GM23338 (cell line): Measurements from ENCODE around the gene C19orf47. TPM values are rescaled to one million over a fixed set of nuclear protein-coding genes. Genes with fewer than 3 reads are reported as not detected.

Source experiments
- ATAC-seq: fragments of 200-7000 bp; cut with Tn5 transposase; 3 replicates; pipeline ENCODE4 v1.9.1; 2020
- DNase-seq: peaks from one replicate; pipeline ENCODE4 v3.0.0-alpha.2; 2015; ENCODE audit warnings: low spot score
- H2AFZ ChIP-seq: fragments of 200-600 bp; sonication (generic); 2 replicates; pipeline ENCODE4 v1.8.0; 2016; ENCODE audit warnings: antibody characterized with exemption, mild to moderate bottlenecking, moderate library complexity
- H3F3A ChIP-seq: fragments of 200-600 bp; sonication (generic); replicated peaks from 2 replicates; pipeline ENCODE4 v1.8.0; 2017; ENCODE audit warnings: antibody characterized with exemption, mixed run types, low read depth
- H3K27ac ChIP-seq: fragments of 200-600 bp; sonication (generic); 2 replicates; pipeline ENCODE4 v1.6.1; 2016; ENCODE audit warnings: low read depth
- H3K27me3 ChIP-seq: fragments of 200-600 bp; sonication (generic); 2 replicates; pipeline ENCODE4 v1.8.0; 2016; ENCODE audit warnings: mild to moderate bottlenecking, mixed run types, moderate library complexity; ENCODE audit not compliant: insufficient read depth
- H3K36me3 ChIP-seq: fragments of 200-600 bp; sonication (generic); 2 replicates; pipeline ENCODE4 v1.8.0; 2016; ENCODE audit warnings: mild to moderate bottlenecking; ENCODE audit not compliant: insufficient read depth
- H3K4me1 ChIP-seq: fragments of 200-600 bp; sonication (generic); 2 replicates; pipeline ENCODE4 v1.8.0; 2016; ENCODE audit warnings: mild to moderate bottlenecking, moderate library complexity; ENCODE audit not compliant: insufficient read depth
- H3K4me2 ChIP-seq: fragments of 200-600 bp; sonication (generic); 2 replicates; pipeline ENCODE4 v1.7.1; 2017; ENCODE audit warnings: mixed run types
- H3K4me3 ChIP-seq: fragments of 200-600 bp; sonication (generic); 2 replicates; pipeline ENCODE4 v1.6.1; 2016; ENCODE audit warnings: mixed run types
- H3K79me2 ChIP-seq: fragments of 200-600 bp; sonication (generic); replicated peaks from 2 replicates; pipeline ENCODE4 v1.8.0; 2017; ENCODE audit warnings: mild to moderate bottlenecking; ENCODE audit not compliant: insufficient read depth
- H3K9me2 ChIP-seq: fragments of 200-600 bp; sonication (generic); 2 replicates; pipeline ENCODE4 v1.8.0; 2017; ENCODE audit not compliant: insufficient read depth
- H4K20me1 ChIP-seq: fragments of 200-600 bp; sonication (generic); replicated peaks from 2 replicates; pipeline ENCODE4 v1.8.0; 2017; ENCODE audit warnings: mild to moderate bottlenecking; ENCODE audit not compliant: insufficient read depth
- H3K27ac Mint-ChIP-seq: 2 replicates; pipeline ENCODE4 v1.8.0; 2020; ENCODE audit warnings: inconsistent platforms, mild to moderate bottlenecking, moderate library complexity, mixed read lengths
- H3K27me3 Mint-ChIP-seq: 3 replicates; pipeline ENCODE4 v1.8.0; 2022; ENCODE audit warnings: low read depth, mild to moderate bottlenecking, moderate library complexity, mixed read lengths, inconsistent platforms; ENCODE audit not compliant: insufficient read depth, poor library complexity
- H3K36me3 Mint-ChIP-seq: 3 replicates; pipeline ENCODE4 v1.8.0; 2021; ENCODE audit warnings: low read depth, mild to moderate bottlenecking, inconsistent platforms, moderate library complexity, mixed read lengths
- H3K4me1 Mint-ChIP-seq: 3 replicates; pipeline ENCODE4 v1.8.0; 2020; ENCODE audit warnings: mild to moderate bottlenecking, inconsistent platforms, mixed read lengths
- H3K4me3 Mint-ChIP-seq: 3 replicates; pipeline ENCODE4 v1.8.0; 2021; ENCODE audit warnings: moderate library complexity, mild to moderate bottlenecking, inconsistent platforms, mixed read lengths
- H3K9me3 Mint-ChIP-seq: 3 replicates; pipeline ENCODE4 v1.8.0; 2020; ENCODE audit warnings: moderate library complexity, mild to moderate bottlenecking, inconsistent platforms, mixed read lengths
- CREB1 ChIP-seq: fragments of 250-450 bp; sonication (Bioruptor Pico); IDR thresholded peaks from 2 replicates; pipeline ENCODE4 v1.5.0; 2020; ENCODE audit warnings: low read depth, mild to moderate bottlenecking, moderate library complexity
- NANOG ChIP-seq: IDR thresholded peaks from 2 replicates; pipeline ENCODE4 v1.6.1; 2016; ENCODE audit warnings: antibody characterized with exemption, borderline replicate concordance
- POLR2AphosphoS5 ChIP-seq: IDR thresholded peaks from 2 replicates; pipeline ENCODE4 v1.6.1; 2016; ENCODE audit warnings: antibody characterized with exemption, low read depth
- STAT1 ChIP-seq: IDR thresholded peaks from one replicate; pipeline ENCODE4 v1.6.1; 2016; ENCODE audit warnings: antibody characterized with exemption; ENCODE audit not compliant: unreplicated experiment
- polyA plus RNA-seq: library from polyadenylated mRNA; unstranded; fragments of >200 nt; fragmentation: Nextera tagmentation; extraction: Ambion mirVana; gene quantifications from 2 replicates; pipeline ENCODE4 v1.2.1, GENCODE V29; 2016
- total RNA-seq: library from RNA; depleted of rRNA; stranded (reverse); fragments of >200 nt; shearing (Covaris generic); gene quantifications from 2 replicates; pipeline ENCODE4 v1.2.3, GENCODE V29; 2014
- TF ChIP-seq, protein P1 (sequence below): fragments of 250-450 bp; sonication (Bioruptor Pico); IDR thresholded peaks from 2 replicates; pipeline ENCODE4 v1.5.0; 2020; ENCODE audit warnings: mild to moderate bottlenecking, moderate library complexity
- TF ChIP-seq, protein P2 (sequence below): IDR thresholded peaks from 2 replicates; pipeline ENCODE4 v1.6.1; 2016; ENCODE audit warnings: antibody characterized with exemption
- TF ChIP-seq, protein P3 (sequence below), 2 experiments: fragments of 200-600 bp in 1 of 2; sonication (generic) in 1 of 2; conservative IDR thresholded peaks; 2 replicates each; pipeline versions ENCODE4 v1.5.1 to v1.6.1; 2016 to 2017; ENCODE audit warnings: antibody characterized with exemption in 2 of 2, low read depth in 2 of 2, mild to moderate bottlenecking in 2 of 2, moderate library complexity in 1 of 2

Gene C19orf47
- total and polyA plus RNA-seq, 2 experiments from 2014 or later, result 13.1 to 26.6 TPM

DNA sequence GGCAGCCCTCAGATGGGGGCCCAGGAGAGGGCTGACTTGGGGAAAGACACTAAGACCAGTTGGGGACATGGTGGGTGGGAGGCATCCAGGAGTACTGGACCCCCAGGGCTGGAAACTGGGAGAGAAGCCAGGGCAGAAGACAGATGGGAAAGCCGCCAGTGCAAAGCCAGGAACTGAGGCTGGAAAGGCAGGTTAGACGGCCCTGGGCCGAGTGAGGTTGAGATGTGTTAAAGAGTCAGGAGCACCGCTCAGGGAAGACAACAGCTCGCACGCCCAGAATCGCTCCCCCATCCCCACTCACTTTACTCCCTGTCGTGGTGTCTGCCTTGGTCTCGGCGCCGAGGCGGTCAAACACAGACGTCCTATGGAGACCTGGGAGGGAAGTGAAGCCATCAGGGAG lies 24.5 kb downstream of the C19orf47 start:
- H3K27ac ChIP-seq, result no peak overlapping the region
- no peaks in the 10 kb centered on the region for H3K4me1 ChIP-seq
- no peaks in the 10 kb centered on the region for H3K79me2 ChIP-seq
- H3K9me2 ChIP-seq, result no peaks in the 10 kb centered on the region
- H3K27me3 ChIP-seq, result no peaks in the 10 kb centered on the region
- Mint-ChIP-seq H3K27ac (no peak overlapping the region; the same call in 1 of the 2 replicates), H3K9me3 (peaks cover 2% of the 10 kb centered on the region; the same call in 1 of the 3 replicates), H3K27me3 (peaks cover 8% of the 10 kb centered on the region), H3K36me3 (peaks cover 52% of the 10 kb centered on the region), H3K4me1 (peaks cover under 1% of the 10 kb centered on the region; the same call in 1 of the 3 replicates), H3K4me3 (no peak overlapping the region; the same call in 2 of the 3 replicates)
- DNase-seq (no peak), ATAC-seq (no peak)
- H4K20me1 ChIP-seq, result peaks cover 6% of the 10 kb centered on the region
- H3K36me3 ChIP-seq, result no peaks in the 10 kb centered on the region; the same call in 1 of the 2 replicates
- no peak overlapping the region for H3K4me2 ChIP-seq
- no peak for TF ChIP-seq NANOG
- TF ChIP-seq CREB1 (CRISPR knock-in tag), result no peak
- TF ChIP-seq, protein P1, sequence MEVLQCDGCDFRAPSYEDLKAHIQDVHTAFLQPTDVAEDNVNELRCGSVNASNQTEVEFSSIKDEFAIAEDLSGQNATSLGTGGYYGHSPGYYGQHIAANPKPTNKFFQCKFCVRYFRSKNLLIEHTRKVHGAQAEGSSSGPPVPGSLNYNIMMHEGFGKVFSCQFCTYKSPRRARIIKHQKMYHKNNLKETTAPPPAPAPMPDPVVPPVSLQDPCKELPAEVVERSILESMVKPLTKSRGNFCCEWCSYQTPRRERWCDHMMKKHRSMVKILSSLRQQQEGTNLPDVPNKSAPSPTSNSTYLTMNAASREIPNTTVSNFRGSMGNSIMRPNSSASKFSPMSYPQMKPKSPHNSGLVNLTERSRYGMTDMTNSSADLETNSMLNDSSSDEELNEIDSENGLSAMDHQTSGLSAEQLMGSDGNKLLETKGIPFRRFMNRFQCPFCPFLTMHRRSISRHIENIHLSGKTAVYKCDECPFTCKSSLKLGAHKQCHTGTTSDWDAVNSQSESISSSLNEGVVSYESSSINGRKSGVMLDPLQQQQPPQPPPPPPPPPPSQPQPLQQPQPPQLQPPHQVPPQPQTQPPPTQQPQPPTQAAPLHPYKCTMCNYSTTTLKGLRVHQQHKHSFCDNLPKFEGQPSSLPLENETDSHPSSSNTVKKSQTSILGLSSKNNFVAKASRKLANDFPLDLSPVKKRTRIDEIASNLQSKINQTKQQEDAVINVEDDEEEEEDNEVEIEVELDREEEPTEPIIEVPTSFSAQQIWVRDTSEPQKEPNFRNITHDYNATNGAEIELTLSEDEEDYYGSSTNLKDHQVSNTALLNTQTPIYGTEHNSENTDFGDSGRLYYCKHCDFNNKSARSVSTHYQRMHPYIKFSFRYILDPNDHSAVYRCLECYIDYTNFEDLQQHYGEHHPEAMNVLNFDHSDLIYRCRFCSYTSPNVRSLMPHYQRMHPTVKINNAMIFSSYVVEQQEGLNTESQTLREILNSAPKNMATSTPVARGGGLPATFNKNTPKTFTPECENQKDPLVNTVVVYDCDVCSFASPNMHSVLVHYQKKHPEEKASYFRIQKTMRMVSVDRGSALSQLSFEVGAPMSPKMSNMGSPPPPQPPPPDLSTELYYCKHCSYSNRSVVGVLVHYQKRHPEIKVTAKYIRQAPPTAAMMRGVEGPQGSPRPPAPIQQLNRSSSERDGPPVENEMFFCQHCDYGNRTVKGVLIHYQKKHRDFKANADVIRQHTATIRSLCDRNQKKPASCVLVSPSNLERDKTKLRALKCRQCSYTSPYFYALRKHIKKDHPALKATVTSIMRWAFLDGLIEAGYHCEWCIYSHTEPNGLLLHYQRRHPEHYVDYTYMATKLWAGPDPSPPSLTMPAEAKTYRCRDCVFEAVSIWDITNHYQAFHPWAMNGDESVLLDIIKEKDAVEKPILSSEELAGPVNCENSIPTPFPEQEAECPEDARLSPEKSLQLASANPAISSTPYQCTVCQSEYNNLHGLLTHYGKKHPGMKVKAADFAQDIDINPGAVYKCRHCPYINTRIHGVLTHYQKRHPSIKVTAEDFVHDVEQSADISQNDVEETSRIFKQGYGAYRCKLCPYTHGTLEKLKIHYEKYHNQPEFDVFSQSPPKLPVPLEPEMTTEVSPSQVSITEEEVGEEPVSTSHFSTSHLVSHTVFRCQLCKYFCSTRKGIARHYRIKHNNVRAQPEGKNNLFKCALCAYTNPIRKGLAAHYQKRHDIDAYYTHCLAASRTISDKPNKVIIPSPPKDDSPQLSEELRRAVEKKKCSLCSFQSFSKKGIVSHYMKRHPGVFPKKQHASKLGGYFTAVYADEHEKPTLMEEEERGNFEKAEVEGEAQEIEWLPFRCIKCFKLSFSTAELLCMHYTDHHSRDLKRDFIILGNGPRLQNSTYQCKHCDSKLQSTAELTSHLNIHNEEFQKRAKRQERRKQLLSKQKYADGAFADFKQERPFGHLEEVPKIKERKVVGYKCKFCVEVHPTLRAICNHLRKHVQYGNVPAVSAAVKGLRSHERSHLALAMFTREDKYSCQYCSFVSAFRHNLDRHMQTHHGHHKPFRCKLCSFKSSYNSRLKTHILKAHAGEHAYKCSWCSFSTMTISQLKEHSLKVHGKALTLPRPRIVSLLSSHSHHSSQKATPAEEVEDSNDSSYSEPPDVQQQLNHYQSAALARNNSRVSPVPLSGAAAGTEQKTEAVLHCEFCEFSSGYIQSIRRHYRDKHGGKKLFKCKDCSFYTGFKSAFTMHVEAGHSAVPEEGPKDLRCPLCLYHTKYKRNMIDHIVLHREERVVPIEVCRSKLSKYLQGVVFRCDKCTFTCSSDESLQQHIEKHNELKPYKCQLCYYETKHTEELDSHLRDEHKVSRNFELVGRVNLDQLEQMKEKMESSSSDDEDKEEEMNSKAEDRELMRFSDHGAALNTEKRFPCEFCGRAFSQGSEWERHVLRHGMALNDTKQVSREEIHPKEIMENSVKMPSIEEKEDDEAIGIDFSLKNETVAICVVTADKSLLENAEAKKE, result no peak
- no peak for TF ChIP-seq STAT1
- TF ChIP-seq, protein P2, sequence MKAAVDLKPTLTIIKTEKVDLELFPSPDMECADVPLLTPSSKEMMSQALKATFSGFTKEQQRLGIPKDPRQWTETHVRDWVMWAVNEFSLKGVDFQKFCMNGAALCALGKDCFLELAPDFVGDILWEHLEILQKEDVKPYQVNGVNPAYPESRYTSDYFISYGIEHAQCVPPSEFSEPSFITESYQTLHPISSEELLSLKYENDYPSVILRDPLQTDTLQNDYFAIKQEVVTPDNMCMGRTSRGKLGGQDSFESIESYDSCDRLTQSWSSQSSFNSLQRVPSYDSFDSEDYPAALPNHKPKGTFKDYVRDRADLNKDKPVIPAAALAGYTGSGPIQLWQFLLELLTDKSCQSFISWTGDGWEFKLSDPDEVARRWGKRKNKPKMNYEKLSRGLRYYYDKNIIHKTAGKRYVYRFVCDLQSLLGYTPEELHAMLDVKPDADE, result no peak
- no peak for TF ChIP-seq POLR2AphosphoS5
- TF ChIP-seq, protein P3, sequence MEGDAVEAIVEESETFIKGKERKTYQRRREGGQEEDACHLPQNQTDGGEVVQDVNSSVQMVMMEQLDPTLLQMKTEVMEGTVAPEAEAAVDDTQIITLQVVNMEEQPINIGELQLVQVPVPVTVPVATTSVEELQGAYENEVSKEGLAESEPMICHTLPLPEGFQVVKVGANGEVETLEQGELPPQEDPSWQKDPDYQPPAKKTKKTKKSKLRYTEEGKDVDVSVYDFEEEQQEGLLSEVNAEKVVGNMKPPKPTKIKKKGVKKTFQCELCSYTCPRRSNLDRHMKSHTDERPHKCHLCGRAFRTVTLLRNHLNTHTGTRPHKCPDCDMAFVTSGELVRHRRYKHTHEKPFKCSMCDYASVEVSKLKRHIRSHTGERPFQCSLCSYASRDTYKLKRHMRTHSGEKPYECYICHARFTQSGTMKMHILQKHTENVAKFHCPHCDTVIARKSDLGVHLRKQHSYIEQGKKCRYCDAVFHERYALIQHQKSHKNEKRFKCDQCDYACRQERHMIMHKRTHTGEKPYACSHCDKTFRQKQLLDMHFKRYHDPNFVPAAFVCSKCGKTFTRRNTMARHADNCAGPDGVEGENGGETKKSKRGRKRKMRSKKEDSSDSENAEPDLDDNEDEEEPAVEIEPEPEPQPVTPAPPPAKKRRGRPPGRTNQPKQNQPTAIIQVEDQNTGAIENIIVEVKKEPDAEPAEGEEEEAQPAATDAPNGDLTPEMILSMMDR (conservative IDR thresholded peaks at IDR 0.05; ENCODE audit: low read depth in 2 of 2), result no peak
- no peaks in the 10 kb centered on the region for H3F3A ChIP-seq
- H3K4me3 ChIP-seq, result no peak overlapping the region
- no peak overlapping the region for H2AFZ ChIP-seq
